ENCODE results near the gene POLR2F.

POLR2F gene

DNA sequence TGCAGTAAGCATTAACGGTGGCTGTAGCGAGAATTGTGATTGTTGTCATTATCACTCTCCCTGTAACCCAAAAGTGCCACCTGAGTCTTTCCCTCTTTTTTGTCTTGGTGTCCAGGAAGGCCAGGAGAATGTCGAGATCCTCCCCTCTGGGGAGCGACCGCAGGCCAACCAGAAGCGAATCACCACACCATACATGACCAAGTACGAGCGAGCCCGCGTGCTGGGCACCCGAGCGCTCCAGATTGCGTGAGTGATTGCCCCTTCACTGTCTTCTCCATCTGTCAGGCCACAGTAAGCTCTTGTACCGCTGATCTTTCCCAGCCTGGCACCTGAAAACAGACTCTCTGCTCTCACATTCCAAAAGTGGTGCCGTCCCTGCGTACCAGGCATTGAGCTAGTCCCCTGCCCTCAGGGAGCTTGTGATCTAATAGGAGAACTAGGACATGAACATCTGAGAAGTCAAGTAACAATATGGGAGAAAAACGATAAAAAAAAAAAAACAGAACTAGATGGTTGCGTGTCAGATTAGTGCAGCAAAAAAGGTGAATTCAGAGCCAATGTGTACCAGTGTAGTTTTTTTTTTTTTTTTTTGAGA, 5.8 kb downstream of the POLR2F start:
- no peak overlapping the region for H3K27ac ChIP-seq
- DNase-seq = no peak
- intact Hi-C loops (cut with DNase I; ENCODE audit: low total_unique reads) = no loop called here
- TF ChIP-seq, protein P1, sequence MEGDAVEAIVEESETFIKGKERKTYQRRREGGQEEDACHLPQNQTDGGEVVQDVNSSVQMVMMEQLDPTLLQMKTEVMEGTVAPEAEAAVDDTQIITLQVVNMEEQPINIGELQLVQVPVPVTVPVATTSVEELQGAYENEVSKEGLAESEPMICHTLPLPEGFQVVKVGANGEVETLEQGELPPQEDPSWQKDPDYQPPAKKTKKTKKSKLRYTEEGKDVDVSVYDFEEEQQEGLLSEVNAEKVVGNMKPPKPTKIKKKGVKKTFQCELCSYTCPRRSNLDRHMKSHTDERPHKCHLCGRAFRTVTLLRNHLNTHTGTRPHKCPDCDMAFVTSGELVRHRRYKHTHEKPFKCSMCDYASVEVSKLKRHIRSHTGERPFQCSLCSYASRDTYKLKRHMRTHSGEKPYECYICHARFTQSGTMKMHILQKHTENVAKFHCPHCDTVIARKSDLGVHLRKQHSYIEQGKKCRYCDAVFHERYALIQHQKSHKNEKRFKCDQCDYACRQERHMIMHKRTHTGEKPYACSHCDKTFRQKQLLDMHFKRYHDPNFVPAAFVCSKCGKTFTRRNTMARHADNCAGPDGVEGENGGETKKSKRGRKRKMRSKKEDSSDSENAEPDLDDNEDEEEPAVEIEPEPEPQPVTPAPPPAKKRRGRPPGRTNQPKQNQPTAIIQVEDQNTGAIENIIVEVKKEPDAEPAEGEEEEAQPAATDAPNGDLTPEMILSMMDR (IDR thresholded peaks at IDR 0.05) = no peak
- H3K9me3 ChIP-seq = no peaks in the 10 kb centered on the region
- peaks cover 55 to 80% (median 61%) of the 10 kb centered on the region in 3 donors for H3K36me3 ChIP-seq
- H3K4me3 ChIP-seq = no peak overlapping the region
- no peaks in the 10 kb centered on the region for H3K27me3 ChIP-seq
- H3K4me1 ChIP-seq = peaks cover 0 to 10% (median 9%) of the 10 kb centered on the region in 4 donors

DNA sequence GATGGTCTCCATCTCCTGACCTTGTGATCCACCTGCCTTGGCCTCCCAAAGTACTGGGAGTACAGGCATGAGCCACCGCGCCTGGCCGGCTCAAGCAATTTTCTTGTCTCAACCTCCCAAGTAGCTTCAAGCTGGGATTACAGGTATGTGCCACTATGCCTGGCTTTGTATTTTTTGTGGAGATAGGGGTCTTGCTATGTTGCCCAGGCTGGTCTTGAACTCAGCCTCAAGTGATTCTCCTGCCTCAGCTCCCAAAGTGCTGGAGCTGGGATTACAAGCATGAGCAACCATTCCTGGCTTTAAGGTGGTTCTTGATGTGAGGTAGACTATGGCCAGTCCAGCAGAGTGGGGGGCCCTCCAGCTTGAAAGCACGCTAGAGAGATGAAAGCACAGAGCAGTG, 7.6 kb downstream of the POLR2F start:
- no peak for DNase-seq
- TF ChIP-seq, protein P1 (IDR thresholded peaks at IDR 0.05) = no peak
- H3K4me1 ChIP-seq = peaks cover 0 to 14% (median 9%) of the 10 kb centered on the region in 4 donors
- no peak overlapping the region for H3K4me3 ChIP-seq
- no peak overlapping the region for H3K27ac ChIP-seq
- peaks cover 55 to 88% (median 61%) of the 10 kb centered on the region in 3 donors for H3K36me3 ChIP-seq
- no peaks in the 10 kb centered on the region for H3K27me3 ChIP-seq
- intact Hi-C loops (cut with DNase I; ENCODE audit: low total_unique reads) = no loop called here
- H3K9me3 ChIP-seq = no peaks in the 10 kb centered on the region

DNA sequence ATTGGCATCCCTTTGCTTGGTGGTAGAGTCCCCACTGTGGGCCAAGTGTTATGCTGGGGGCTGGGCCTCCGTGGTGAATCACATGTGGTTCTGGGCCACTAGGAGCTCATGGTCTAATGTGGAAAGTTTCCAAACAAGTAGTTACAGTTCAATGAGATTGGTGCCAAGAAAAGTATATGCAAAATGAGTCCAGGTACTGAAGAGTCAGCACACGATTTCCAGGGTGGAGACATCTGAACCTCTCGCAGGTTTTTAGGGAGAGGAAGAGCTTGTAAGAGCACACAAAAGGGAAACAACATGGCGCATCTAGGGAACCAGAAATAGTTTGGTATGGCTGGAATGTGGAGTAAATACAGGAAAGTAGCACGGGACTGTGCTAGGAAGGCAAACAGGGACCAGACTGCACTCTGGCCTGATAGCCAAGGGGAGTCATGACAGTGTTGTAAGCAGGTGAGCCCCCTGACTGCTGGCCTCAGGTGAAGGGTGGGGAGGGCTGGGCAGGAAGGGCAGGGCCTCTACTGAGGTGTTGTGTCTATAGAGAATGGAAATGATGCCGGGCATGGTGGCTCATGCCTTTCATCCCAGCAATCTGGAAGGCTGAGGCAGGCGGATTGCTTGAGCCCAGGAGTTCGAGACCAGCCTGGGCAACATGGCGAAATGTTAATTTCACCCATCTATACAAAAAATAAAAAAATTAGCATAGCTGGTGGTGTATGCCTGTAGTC, 12.6 kb downstream of the POLR2F start:
- Histone ChIP-seq H3K4me3 (no peak overlapping the region), H3K27me3 (no peaks in the 10 kb centered on the region), H3K9me3 (no peaks in the 10 kb centered on the region), H3K4me1 (peaks cover 0 to 22% (median 13%) of the 10 kb centered on the region in 4 donors), H3K27ac (no peak overlapping the region), H3K36me3 (peaks cover 40 to 74% (median 52%) of the 10 kb centered on the region in 3 donors)
- intact Hi-C loops (cut with DNase I; ENCODE audit: low total_unique reads) = loop anchor here (5.0 kb wide), 1 partner anchor 149 kb away; no protein-coding TSS in a partner anchor
- no peak for DNase-seq
- TF ChIP-seq, protein P1 (IDR thresholded peaks at IDR 0.05) = no peak

DNA sequence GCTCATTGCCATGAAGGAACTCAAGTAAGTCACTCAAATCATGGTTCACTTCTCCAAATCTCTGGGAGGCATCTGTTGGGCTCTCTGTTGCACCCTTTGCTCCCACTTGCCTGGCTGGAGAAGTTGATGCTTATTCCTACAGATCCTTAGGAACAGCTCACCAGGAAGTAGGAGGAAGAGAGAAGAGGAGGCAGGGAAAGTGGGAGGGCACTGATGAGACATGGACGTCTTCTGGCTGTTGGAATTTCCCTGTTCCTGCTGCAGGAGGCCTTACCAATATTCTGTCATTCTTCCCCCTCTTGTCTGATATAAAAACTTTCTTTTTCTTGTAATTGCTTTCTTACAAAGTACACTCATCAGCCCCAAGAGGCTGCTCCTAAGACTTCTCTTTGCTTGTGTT, 13.6 kb downstream of the POLR2F start:
- DNase-seq = no peak
- Histone ChIP-seq H3K27me3 (no peaks in the 10 kb centered on the region), H3K4me3 (no peak overlapping the region), H3K4me1 (peaks cover 0 to 22% (median 13%) of the 10 kb centered on the region in 4 donors), H3K9me3 (no peaks in the 10 kb centered on the region), H3K27ac (no peak overlapping the region), H3K36me3 (peaks cover 30 to 64% (median 42%) of the 10 kb centered on the region in 3 donors)
- TF ChIP-seq, protein P1 (IDR thresholded peaks at IDR 0.05) = no peak
- intact Hi-C loops (cut with DNase I; ENCODE audit: low total_unique reads) = loop anchor here (5.0 kb wide), 1 partner anchor 150 kb away; no protein-coding TSS in a partner anchor

DNA sequence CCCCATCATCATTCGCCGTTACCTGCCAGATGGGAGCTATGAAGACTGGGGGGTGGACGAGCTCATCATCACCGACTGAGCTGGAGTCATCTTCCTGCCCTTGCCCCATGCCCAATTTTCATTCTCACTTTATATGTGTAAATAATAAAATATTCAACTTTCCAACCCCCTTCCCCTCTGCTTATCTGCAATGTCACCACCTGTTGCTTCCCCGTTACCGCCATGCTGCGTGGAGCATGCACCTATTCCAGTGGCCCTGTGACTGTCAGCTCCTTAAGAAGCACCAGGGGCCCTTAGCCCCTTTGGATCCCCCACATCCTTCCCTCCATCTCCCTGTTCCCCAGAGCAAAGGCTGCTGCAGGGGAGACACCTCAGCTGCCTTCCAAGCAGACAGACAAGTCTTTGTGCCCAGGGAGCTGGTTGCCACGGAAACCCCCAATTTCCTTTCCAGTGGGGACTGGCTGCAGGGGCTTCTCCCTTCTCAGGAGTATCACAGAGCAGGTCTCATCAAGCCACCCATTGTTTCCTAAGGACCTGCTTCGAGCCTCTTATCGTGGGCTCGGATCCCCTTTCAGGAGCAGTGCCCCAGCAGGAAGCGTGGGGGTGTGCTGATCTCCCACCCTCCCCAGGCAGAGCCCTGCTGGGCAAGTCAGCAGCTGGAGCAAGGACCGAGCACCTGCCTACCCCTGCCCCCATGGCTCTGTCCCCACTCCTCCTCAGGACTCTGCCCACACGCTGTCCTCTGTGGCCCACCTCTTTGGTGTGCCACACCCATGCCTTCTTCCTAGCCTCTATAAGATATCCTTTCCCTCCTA, 14.3 kb downstream of the POLR2F start:
- intact Hi-C loops (cut with DNase I; ENCODE audit: low total_unique reads) = loop anchor here (5.0 kb wide), 1 partner anchor 151 kb away; no protein-coding TSS in a partner anchor
- no peak overlapping the region for H3K27ac ChIP-seq
- H3K36me3 ChIP-seq = peaks cover 23 to 64% (median 36%) of the 10 kb centered on the region in 3 donors
- no peak overlapping the region for H3K4me3 ChIP-seq
- DNase-seq = no peak
- TF ChIP-seq, protein P1 (IDR thresholded peaks at IDR 0.05) = no peak
- no peaks in the 10 kb centered on the region for H3K27me3 ChIP-seq
- H3K4me1 ChIP-seq = peaks cover 0 to 22% (median 13%) of the 10 kb centered on the region in 4 donors
- H3K9me3 ChIP-seq = no peaks in the 10 kb centered on the region

All from tibial artery (tissue), 4 donors.